Measurements from ENCODE around the gene NCMAP. TPM values are rescaled to one million over a fixed set of nuclear protein-coding genes. Genes with fewer than 3 reads are reported as not detected.

NCMAP gene
- total RNA-seq, 2 experiments from 2014 or later = 0.05 TPM; not detected in 1

DNA sequence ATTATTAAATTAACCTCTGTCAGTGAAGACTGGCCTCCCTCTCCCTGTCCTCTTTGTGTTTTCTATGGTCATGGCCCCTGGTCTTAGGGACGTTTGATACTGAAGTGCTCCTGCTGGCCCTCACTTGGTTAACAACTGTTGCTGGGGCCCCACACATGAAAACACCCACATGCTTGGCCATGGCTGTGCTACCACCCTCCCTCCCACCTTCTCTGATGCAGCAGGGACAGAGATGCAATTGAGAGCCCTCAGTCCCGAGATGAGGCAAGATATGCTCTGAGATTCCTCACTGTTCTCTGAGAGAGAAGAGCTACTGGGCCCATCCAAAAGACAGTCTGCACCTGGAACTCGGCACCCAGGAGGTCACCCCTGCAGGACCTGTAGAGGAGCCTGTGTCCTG is 33.3 kb downstream of the NCMAP start:
- no peak overlapping the region for H3K27ac Mint-ChIP-seq
- ChIA-PET POLR2A (no interaction called here), CTCF (interaction anchor here (2.4 kb wide), 1 partner anchor 173 kb away, joined by 11 read pairs; the partner anchor contains the start of gene NIPAL3)
- H3K36me3 Mint-ChIP-seq (ENCODE audit: low read depth) = no peaks in the 10 kb centered on the region
- intact Hi-C loops (cut with DNase I, micrococcal nuclease) = loop anchor here in 1 of 2 experiments (5.0 kb wide), 1 partner anchor 102 kb away; no protein-coding TSS in a partner anchor
- no peaks in the 10 kb centered on the region for H3K9me3 Mint-ChIP-seq (ENCODE audit: low read depth)
- ATAC-seq (no peak), DNase-seq (no peak)
- H3K4me1 Mint-ChIP-seq = peaks cover 6% of the 10 kb centered on the region
- H3K27me3 Mint-ChIP-seq = peaks cover 3% of the 10 kb centered on the region
- no peak overlapping the region for H3K4me3 Mint-ChIP-seq

GRCh38 chr1:24591781-24592180 is 35.9 kb downstream of the NCMAP start:
- Mint-ChIP-seq H3K4me3 (no peak overlapping the region), H3K9me3 (ENCODE audit: low read depth) (no peaks in the 10 kb centered on the region), H3K27ac (no peak overlapping the region), H3K4me1 (peaks cover 4% of the 10 kb centered on the region), H3K27me3 (peaks cover 3% of the 10 kb centered on the region), H3K36me3 (ENCODE audit: low read depth) (no peaks in the 10 kb centered on the region)
- ChIA-PET POLR2A (interaction anchor here (0.6 kb wide), 2 partner anchors 27 to 197 kb away, joined by 3 to 4 read pairs; no protein-coding TSS in a partner anchor), CTCF (interaction anchor here (0.8 to 1.0 kb wide), 3 partner anchors 26 to 177 kb away, joined by 3 to 4 read pairs (median 3); no protein-coding TSS in a partner anchor)
- no peak for ATAC-seq
- DNase-seq = no peak
- intact Hi-C loops (cut with DNase I, micrococcal nuclease) = no loop called here

- ATAC-seq = peak; percentile 47
Observed at GRCh38 chr1:24594328-24594598, 38.4 kb downstream of the NCMAP start.

GRCh38 chr1:24596401-24596880 is 40.6 kb downstream of the NCMAP start:
- no peaks in the 10 kb centered on the region for H3K4me1 Mint-ChIP-seq
- intact Hi-C loops (cut with DNase I, micrococcal nuclease) = no loop called here

More at GRCh38 chr1:24594328-24594598, 38.4 kb downstream of the NCMAP start:
- CTCF ChIA-PET = no interaction called here
- H3K4me3 Mint-ChIP-seq = no peak overlapping the region
- H3K4me1 Mint-ChIP-seq = no peaks in the 10 kb centered on the region
- intact Hi-C loops (cut with DNase I, micrococcal nuclease) = no loop called here
- H3K27ac Mint-ChIP-seq = no peak overlapping the region
- no peak for DNase-seq
- H3K27me3 Mint-ChIP-seq = peaks cover 3% of the 10 kb centered on the region
- POLR2A ChIA-PET = no interaction called here
- no peaks in the 10 kb centered on the region for H3K9me3 Mint-ChIP-seq (ENCODE audit: low read depth)
- no peaks in the 10 kb centered on the region for H3K36me3 Mint-ChIP-seq (ENCODE audit: low read depth)

DNA sequence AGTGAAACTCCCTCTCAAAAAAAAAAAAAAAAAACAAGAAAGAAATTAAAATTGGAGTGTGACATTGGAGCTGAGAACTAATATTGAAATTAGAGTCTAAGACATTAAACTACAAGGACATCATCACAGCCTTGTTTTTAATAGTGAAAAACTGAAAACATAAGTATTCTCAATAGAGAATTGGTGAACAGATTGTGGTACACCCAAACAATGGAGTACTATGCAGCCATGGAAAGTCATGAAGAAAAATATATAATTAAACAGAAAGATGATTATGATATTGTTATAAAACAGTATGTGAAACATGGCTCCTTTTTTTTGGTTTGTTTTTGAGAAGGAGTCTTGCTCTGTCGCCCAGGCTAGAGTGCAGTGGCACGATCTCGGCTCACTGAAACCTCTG is 43.4 kb downstream of the NCMAP start:
- Mint-ChIP-seq H3K27ac (no peak overlapping the region), H3K4me3 (no peak overlapping the region), H3K4me1 (no peaks in the 10 kb centered on the region), H3K9me3 (ENCODE audit: low read depth) (no peaks in the 10 kb centered on the region), H3K36me3 (ENCODE audit: low read depth) (no peaks in the 10 kb centered on the region), H3K27me3 (peaks cover 3% of the 10 kb centered on the region)
- POLR2A ChIA-PET = no interaction called here
- CTCF ChIA-PET = interaction anchor here (0.8 kb wide), 1 partner anchor 12 kb away, joined by 4 read pairs; no protein-coding TSS in a partner anchor
- ATAC-seq (no peak), DNase-seq (no peak)
- intact Hi-C loops (cut with DNase I, micrococcal nuclease) = no loop called here

More at GRCh38 chr1:24596401-24596880, 40.6 kb downstream of the NCMAP start:
- ChIA-PET CTCF (interaction anchor here (0.6 to 2.0 kb wide), 5 partner anchors 9 to 305 kb away, joined by 3 to 10 read pairs (median 3); no protein-coding TSS in a partner anchor), POLR2A (no interaction called here)
- Mint-ChIP-seq H3K4me3 (no peak overlapping the region), H3K9me3 (ENCODE audit: low read depth) (no peaks in the 10 kb centered on the region), H3K27ac (no peak overlapping the region), H3K36me3 (ENCODE audit: low read depth) (no peaks in the 10 kb centered on the region), H3K27me3 (peaks cover 3% of the 10 kb centered on the region)
- ATAC-seq (no peak), DNase-seq (no peak)

GRCh38 chr1:24600551-24600950 is 44.7 kb downstream of the NCMAP start:
- no peaks in the 10 kb centered on the region for H3K27me3 Mint-ChIP-seq
- no peak overlapping the region for H3K4me3 Mint-ChIP-seq
- intact Hi-C loops (cut with DNase I, micrococcal nuclease) = no loop called here
- ATAC-seq (no peak), DNase-seq (no peak)
- no peaks in the 10 kb centered on the region for H3K4me1 Mint-ChIP-seq
- no peaks in the 10 kb centered on the region for H3K36me3 Mint-ChIP-seq (ENCODE audit: low read depth)
- H3K9me3 Mint-ChIP-seq (ENCODE audit: low read depth) = no peaks in the 10 kb centered on the region
- POLR2A ChIA-PET = no interaction called here
- no peak overlapping the region for H3K27ac Mint-ChIP-seq
- CTCF ChIA-PET = interaction anchor here (0.7 to 1.0 kb wide), 2 partner anchors 14 to 399 kb away, joined by 3 read pairs; no protein-coding TSS in a partner anchor

GRCh38 chr1:24605534-24606295 is 49.8 kb downstream of the NCMAP start:
- no peaks in the 10 kb centered on the region for H3K36me3 Mint-ChIP-seq (ENCODE audit: low read depth)
- intact Hi-C loops (cut with DNase I, micrococcal nuclease) = no loop called here
- DNase-seq (no peak), ATAC-seq (no peak)
- H3K27me3 Mint-ChIP-seq = no peaks in the 10 kb centered on the region
- no peak overlapping the region for H3K27ac Mint-ChIP-seq
- no peak overlapping the region for H3K4me3 Mint-ChIP-seq
- H3K4me1 Mint-ChIP-seq = no peaks in the 10 kb centered on the region
- H3K9me3 Mint-ChIP-seq (ENCODE audit: low read depth) = no peaks in the 10 kb centered on the region
- CTCF ChIA-PET = interaction anchor here (0.6 kb wide), 1 partner anchor 69 kb away, joined by 3 read pairs; no protein-coding TSS in a partner anchor
- POLR2A ChIA-PET = no interaction called here

DNA sequence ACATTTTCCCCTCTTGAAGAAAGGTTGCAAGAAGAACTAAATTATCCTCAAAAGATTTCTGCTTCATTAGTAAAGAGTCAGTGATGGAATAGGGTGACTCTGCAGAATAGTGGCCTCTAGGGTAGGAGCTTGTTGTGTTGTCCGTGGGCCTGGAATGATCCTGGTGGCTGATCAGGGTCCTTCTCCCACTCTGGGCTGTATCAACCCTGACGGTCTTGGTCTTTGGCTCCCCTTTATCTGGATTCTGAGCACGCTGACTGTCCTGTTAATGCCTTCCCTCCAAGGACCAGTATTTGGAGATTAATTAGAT is 50.4 kb downstream of the NCMAP start:
- no peak overlapping the region for H3K4me3 Mint-ChIP-seq
- no peaks in the 10 kb centered on the region for H3K36me3 Mint-ChIP-seq (ENCODE audit: low read depth)
- CTCF ChIA-PET = no interaction called here
- POLR2A ChIA-PET = no interaction called here
- H3K9me3 Mint-ChIP-seq (ENCODE audit: low read depth) = no peaks in the 10 kb centered on the region
- H3K4me1 Mint-ChIP-seq = no peaks in the 10 kb centered on the region
- DNase-seq (no peak), ATAC-seq (no peak)
- no peak overlapping the region for H3K27ac Mint-ChIP-seq
- intact Hi-C loops (cut with DNase I, micrococcal nuclease) = no loop called here
- no peaks in the 10 kb centered on the region for H3K27me3 Mint-ChIP-seq

- no peaks in the 10 kb centered on the region for H3K27me3 Mint-ChIP-seq
- ChIA-PET CTCF (no interaction called here), POLR2A (no interaction called here)
- intact Hi-C loops (cut with DNase I, micrococcal nuclease) = no loop called here
- no peaks in the 10 kb centered on the region for H3K36me3 Mint-ChIP-seq (ENCODE audit: low read depth)
- H3K4me3 Mint-ChIP-seq = no peak overlapping the region
- no peaks in the 10 kb centered on the region for H3K4me1 Mint-ChIP-seq
- ATAC-seq (no peak), DNase-seq (no peak)
- no peaks in the 10 kb centered on the region for H3K9me3 Mint-ChIP-seq (ENCODE audit: low read depth)
- H3K27ac Mint-ChIP-seq = no peak overlapping the region
Observed at GRCh38 chr1:24606621-24607020, 50.7 kb downstream of the NCMAP start.

DNA sequence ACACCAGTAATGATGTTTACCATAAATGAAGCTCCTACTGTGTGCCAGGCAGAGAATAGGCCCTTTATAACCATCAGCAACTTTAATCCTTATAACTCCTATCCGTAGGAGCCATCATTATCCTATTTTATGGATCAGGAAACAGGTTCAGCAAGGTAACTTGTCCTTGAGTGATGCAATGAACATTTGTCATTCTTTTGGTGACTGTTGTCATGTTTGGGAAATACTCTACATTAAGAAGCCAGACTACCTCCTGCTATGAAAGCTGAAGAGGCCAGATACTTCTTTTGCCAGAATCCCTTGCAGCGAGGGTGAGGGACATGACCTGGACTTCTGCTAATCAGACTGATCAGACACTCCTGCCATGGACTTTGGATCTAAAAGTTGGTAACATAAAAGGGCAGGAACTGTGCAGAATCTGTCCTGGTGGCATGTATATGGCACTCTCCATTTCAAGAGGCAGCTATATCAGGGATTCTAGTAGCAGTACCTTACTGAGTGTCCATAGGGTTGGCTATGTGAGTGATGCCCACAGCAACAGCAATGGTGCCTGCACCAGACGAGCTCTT is 54.1 kb downstream of the NCMAP start:
- no peaks in the 10 kb centered on the region for H3K36me3 Mint-ChIP-seq (ENCODE audit: low read depth)
- ChIA-PET CTCF (interaction anchor here (0.7 kb wide), 2 partner anchors 17 to 219 kb away, joined by 3 read pairs; no protein-coding TSS in a partner anchor), POLR2A (no interaction called here)
- no peaks in the 10 kb centered on the region for H3K9me3 Mint-ChIP-seq (ENCODE audit: low read depth)
- intact Hi-C loops (cut with DNase I, micrococcal nuclease) = no loop called here
- H3K27me3 Mint-ChIP-seq = peaks cover 1% of the 10 kb centered on the region
- ATAC-seq (no peak), DNase-seq (no peak)
- no peaks in the 10 kb centered on the region for H3K4me1 Mint-ChIP-seq
- H3K27ac Mint-ChIP-seq = no peak overlapping the region
- H3K4me3 Mint-ChIP-seq = no peak overlapping the region

DNA sequence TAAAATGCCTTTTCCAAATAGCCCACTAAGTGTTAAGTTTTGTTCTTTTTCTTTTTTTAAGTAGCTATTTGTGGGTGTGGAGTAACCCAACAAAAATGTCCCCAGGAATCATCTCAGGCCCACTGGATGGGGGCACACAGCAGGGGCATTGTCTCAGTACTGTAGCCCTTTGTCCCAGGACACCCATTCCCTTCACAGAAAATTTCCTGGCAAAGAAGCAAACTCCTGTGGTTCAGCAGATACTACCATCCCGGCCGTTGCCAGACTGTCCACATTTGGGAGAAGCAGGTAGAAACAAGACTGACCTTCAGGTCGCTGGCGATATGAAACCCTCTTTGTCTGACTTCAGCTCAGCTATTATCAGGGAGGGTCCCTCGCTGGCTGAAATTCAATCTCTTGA is 63.5 kb downstream of the NCMAP start:
- Mint-ChIP-seq H3K4me1 (no peaks in the 10 kb centered on the region), H3K9me3 (ENCODE audit: low read depth) (no peaks in the 10 kb centered on the region), H3K27me3 (peaks cover 17% of the 10 kb centered on the region), H3K27ac (no peak overlapping the region), H3K36me3 (ENCODE audit: low read depth) (no peaks in the 10 kb centered on the region), H3K4me3 (no peak overlapping the region)
- ChIA-PET POLR2A (no interaction called here), CTCF (interaction anchor here (0.6 to 1.1 kb wide), 5 partner anchors 20 to 228 kb away, joined by 3 read pairs; no protein-coding TSS in a partner anchor)
- no peak for ATAC-seq
- no peak for DNase-seq
- intact Hi-C loops (cut with DNase I, micrococcal nuclease) = no loop called here

- H3K36me3 Mint-ChIP-seq (ENCODE audit: low read depth) = no peaks in the 10 kb centered on the region
- H3K27me3 Mint-ChIP-seq = peaks cover 19% of the 10 kb centered on the region
- DNase-seq = no peak
- ChIA-PET CTCF (interaction anchor here (1.2 kb wide), 2 partner anchors 12 to 16 kb away, joined by 3 to 4 read pairs; no protein-coding TSS in a partner anchor), POLR2A (no interaction called here)
- H3K4me3 Mint-ChIP-seq = no peak overlapping the region
- H3K27ac Mint-ChIP-seq = no peak overlapping the region
- intact Hi-C loops (cut with DNase I, micrococcal nuclease) = no loop called here
- ATAC-seq = no peak
- no peaks in the 10 kb centered on the region for H3K9me3 Mint-ChIP-seq (ENCODE audit: low read depth)
- no peaks in the 10 kb centered on the region for H3K4me1 Mint-ChIP-seq
Observed at GRCh38 chr1:24620678-24621077, 64.8 kb downstream of the NCMAP start.

All from activated CD4-positive, alpha-beta T cell treated with anti-CD3 and anti-CD28 coated beads for 36 hours (primary cell).